GM18526 (cell line): ENCODE data around the gene FDXR.

Experiments
- POLR2A ChIP-seq: IDR thresholded peaks from 3 replicates; pipeline ENCODE4 v1.6.1; 2011; ENCODE audit not compliant: insufficient read length; ENCODE audit errors: extremely low read depth

Gene FDXR

GRCh38 chr17:74877592-74878548 lies 5.1 kb upstream of the FDXR start:
- no peak for TF ChIP-seq POLR2A

- no peak for TF ChIP-seq POLR2A
These were observed 3.3 kb upstream of the FDXR start for GRCh38 chr17:74875977-74876593.

- TF ChIP-seq POLR2A: no peak
These were observed 2.6 kb upstream of the FDXR start for GRCh38 chr17:74875155-74875976.

GRCh38 chr17:74874615-74875037 lies 1.8 kb upstream of the FDXR start:
- no peak for TF ChIP-seq POLR2A

- TF ChIP-seq POLR2A: no peak
These were observed 1.2 kb upstream of the FDXR start for GRCh38 chr17:74873874-74874614.

GRCh38 chr17:74873037-74873873 lies 461 bp upstream of the FDXR start:
- TF ChIP-seq POLR2A: peak; percentile 98

- TF ChIP-seq POLR2A: no peak
These were observed 1.3 kb downstream of the FDXR start for GRCh38 chr17:74871356-74872076.

- TF ChIP-seq POLR2A: no peak
These were observed 2.3 kb downstream of the FDXR start for GRCh38 chr17:74870512-74870911.

- no peak for TF ChIP-seq POLR2A
These were observed 3.9 kb downstream of the FDXR start for GRCh38 chr17:74868908-74869255.

GRCh38 chr17:74868251-74868907 lies 4.4 kb downstream of the FDXR start:
- no peak for TF ChIP-seq POLR2A

- no peak for TF ChIP-seq POLR2A
These were observed 6.5 kb downstream of the FDXR start for GRCh38 chr17:74866198-74866835.

GRCh38 chr17:74865504-74866197 lies 7.1 kb downstream of the FDXR start:
- no peak for TF ChIP-seq POLR2A
